GM10266 (cell line): ENCODE measurements around the gene THUMPD3.

Experiments used
- DNase-seq: peaks from one replicate; pipeline ENCODE4 v3.0.0; 2012; ENCODE audit errors: extremely low spot score
- TF ChIP-seq, protein P1 (sequence below): IDR thresholded peaks from 2 replicates; pipeline ENCODE4 v1.5.1; 2012; ENCODE audit warnings: mild to moderate bottlenecking, low read depth; ENCODE audit not compliant: control insufficient read depth, insufficient read depth; ENCODE audit errors: missing control alignments

THUMPD3 gene

DNA sequence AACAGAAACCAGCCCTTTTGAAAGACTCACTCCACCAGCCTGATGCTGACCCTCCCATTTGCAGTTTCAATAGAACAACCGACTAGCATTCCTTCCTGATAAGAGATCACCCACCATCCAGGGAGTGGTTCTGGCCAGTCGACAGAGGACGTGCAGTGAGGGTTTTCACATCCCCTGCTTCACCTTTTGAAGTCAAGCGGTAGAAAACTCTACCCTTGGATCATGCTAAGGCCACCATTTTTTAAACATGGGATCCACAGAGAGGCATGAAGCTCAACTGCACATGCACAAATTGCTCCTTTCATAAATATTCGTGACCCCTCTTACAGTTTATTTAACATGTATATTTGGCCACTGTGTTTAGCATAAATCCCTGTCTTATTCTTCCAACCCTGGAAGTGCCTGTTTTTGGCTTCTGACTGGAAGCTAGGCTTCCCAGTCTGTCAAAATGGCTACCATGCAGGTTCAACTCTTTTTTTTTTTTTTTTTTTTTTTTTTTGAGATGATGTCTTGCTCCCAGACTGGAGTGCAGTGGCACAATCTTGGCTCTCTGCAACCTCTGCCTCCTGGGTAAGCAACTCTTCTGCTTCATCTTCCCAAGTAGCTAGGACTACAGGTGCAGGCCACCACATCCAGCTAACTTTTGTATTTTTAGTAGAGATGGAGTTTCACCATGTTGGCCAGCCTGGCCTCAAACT is 1.0 kb upstream of the THUMPD3 start:
- no peak for DNase-seq
- TF ChIP-seq, protein P1, sequence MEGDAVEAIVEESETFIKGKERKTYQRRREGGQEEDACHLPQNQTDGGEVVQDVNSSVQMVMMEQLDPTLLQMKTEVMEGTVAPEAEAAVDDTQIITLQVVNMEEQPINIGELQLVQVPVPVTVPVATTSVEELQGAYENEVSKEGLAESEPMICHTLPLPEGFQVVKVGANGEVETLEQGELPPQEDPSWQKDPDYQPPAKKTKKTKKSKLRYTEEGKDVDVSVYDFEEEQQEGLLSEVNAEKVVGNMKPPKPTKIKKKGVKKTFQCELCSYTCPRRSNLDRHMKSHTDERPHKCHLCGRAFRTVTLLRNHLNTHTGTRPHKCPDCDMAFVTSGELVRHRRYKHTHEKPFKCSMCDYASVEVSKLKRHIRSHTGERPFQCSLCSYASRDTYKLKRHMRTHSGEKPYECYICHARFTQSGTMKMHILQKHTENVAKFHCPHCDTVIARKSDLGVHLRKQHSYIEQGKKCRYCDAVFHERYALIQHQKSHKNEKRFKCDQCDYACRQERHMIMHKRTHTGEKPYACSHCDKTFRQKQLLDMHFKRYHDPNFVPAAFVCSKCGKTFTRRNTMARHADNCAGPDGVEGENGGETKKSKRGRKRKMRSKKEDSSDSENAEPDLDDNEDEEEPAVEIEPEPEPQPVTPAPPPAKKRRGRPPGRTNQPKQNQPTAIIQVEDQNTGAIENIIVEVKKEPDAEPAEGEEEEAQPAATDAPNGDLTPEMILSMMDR = no peak

DNA sequence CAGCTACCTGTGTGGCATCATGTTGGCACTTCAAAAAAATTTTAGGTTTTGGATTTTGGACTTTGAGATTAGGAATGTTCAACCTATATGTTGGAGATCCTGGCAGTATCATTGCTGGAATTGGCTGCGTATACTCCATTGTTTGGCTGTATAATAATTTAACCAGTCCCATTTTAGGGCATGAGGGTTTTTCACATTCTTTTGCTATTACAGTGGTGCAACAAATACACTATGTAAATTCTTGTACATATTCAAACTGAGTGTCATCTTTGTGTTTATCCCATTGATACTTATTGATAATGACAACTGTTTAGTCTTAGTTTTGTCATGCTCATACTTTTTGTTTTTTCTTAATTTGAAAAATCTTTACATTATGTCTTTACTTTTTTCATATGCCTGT is 6.7 kb downstream of the THUMPD3 start:
- no peak for DNase-seq
- TF ChIP-seq, protein P1 = no peak

DNA sequence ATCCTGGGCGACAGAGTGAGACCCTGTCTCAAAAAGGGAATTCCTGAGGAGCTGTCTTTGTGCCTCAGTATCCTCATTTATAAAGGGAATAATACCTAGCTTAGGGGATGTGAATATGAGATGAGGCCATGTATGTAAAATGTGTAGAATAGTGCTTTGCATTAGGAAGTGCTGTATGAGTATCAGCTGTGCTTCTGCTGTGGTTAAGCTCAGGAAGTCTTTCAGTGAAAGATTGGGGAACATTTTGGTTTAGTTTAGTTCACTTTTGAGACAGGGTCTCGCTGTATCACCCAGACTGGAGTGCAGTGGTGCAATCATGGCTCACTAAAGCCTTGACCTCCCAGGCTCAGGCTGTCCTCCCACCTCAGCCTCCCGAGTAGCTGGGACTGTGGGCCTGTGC is 10.6 kb downstream of the THUMPD3 start:
- TF ChIP-seq, protein P1 = no peak

DNA sequence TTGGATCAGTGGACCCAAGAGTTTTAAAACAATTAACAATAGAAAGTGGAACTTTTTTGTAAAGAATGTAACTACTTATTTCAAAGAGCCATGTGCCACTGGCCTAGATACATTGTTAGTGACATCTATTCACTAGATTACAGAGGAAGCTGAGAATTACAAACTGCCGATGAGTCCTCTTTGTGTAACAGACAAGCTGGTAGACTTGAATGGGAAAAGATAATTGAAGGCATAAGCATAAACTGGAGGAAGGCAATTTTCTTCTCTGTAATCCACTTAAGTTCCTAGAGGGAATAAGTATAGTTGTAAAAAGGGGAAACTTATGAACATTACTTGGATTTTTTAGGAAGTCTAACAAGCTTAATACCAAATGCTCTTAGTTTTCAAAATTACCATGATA is 15.1 kb downstream of the THUMPD3 start:
- DNase-seq = no peak

More for the DNA sequence above, 10.6 kb downstream of the THUMPD3 start:
- DNase-seq = no peak

DNA sequence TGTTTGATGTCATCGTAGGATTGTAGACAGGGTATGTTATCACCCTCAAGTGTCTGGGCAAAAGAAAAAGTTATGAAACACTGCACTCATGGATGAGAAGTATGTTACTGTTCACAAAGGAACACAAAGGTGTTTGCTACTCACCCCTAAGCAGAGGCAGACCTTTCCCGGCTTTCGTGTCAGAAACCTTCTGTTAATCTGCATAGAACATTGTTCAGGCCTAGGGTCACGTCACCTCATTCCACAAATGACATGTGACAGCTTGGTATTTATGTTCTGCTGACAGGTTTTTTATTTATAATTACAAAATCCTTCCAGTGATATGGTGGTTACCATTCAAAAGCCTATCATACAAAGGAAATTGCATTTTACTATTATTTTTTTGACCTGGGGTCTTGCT is 16.5 kb downstream of the THUMPD3 start:
- TF ChIP-seq, protein P1 = no peak
- DNase-seq = no peak

More for the DNA sequence above, 15.1 kb downstream of the THUMPD3 start:
- TF ChIP-seq, protein P1 = no peak

DNA sequence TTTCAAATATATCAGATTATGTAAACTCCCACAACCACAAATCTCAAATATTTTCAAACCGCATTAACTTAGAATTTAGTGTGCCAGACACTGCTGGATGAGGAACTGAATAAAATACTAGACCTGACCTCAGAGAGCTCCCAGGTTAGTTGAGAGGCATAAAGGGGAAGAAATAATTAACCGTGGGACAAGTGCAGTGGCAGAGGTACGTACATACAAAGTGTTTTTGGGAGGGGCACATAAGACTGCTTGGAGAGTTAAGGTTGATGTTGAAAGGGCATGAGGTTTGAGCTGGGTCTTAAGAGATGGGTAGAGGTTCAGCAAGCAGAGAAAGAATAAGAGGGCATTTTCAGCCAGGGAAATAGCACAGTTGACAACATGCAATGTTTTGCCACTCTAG is 17.2 kb downstream of the THUMPD3 start:
- no peak for DNase-seq
- TF ChIP-seq, protein P1 = no peak

DNA sequence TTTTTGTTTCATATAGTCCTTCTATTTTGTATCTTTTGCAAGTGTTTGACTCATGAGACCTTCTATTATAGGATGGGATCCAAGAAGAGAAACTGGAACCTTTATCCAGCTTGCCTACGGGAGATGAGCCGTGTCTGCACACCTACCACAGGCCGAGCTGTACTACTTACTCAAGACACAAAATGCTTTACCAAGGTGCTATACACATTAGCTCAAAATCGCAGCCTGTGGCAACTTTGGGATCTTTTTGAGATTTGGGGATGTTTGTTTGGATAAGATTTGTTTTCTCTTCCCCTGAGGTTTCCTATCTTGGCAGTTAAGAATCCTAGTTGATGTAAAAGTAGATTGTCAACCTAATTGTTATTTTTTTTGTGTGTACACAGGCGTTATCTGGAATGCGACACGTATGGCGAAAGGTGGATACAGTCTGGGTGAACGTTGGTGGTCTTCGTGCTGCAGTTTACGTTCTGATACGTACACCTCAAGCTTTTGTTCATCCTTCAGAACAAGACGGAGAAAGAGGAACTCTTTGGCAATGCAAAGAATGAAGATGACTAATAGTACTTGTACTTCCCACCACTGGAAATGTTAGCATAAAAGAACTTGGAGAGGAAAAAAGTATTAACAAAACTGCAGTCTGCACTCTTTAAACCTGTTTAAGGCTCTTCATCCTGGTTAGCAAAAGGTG is 21.4 kb downstream of the THUMPD3 start:
- DNase-seq = no peak
- TF ChIP-seq, protein P1 = no peak
